Amniotic stem cell (primary cell): Measurements from ENCODE around the gene NRG2.

Experiments
- DNase-seq: peaks from one replicate; lab custom pipeline; 2025; lab: John Stamatoyannopoulos, UW

The NRG2 gene

DNA sequence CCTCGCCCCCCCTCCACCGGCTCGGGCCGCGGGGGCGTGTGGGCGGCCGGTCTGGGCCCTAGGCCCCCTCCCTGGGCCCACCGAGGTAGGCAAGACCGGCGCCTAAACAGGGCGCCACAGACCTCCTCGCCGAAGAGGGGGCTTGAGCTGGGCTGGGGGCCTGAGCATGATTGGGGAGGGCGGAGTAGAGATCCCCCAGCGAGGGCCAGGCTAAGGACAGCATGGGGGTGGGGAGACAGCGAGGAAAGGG, 138.6 kb downstream of the NRG2 start:
- no peak for DNase-seq

DNA sequence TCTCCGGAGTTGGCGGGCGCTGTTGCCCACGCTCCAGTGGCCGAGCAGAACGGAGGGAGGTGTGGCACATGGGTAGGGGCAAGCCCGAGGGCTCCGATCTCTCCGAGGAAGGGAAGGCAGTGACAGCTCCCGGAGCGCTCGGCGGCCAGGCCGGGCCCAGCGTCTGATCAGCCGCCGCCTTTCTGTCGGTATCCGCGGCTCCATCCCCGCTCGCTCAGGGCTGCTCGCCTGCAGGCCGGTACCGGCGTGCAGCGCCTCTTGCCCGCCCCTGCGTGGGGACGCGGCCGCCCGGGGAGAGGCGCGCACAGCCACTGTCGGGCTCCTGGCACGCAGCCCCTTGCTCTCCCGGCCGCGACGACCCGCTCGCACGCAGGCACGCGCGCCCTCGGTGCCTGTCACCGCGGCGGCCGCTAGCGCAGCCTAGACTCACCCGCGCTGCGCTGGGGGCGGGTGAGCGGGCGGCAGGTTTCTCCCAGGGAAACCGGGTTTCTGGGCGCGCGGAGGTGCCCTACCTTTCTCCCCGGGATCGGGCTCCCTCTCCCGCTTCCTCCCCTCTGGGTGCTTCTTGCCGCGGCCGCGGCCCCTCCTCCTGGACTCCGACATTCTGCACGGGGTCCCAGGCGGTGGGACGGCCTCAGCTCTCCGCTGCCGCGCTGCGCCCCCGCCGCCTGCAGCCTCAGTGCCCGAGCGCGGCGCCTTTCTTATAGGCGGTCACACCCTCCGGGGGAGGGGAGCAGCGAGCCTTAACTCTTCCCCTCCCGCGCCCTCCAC, 139.1 kb downstream of the NRG2 start:
- no peak for DNase-seq

DNA sequence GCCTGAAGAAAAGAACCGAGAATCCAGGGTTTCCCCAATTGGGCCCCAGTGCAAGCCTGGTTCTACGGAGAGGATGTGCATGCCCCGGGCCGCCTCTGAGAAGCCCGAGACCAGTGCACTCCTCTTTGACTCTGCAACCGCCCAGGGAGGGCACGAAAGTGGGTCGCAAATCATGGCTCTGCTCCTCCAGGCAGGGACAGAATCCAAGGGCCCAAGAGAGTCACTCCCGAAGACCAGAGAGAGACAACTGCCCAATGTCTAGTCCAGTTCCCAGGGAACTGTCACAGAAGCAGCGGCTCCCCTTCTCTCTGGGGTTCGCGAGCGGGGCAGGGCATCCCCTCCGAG, 139.7 kb downstream of the NRG2 start:
- no peak for DNase-seq

DNA sequence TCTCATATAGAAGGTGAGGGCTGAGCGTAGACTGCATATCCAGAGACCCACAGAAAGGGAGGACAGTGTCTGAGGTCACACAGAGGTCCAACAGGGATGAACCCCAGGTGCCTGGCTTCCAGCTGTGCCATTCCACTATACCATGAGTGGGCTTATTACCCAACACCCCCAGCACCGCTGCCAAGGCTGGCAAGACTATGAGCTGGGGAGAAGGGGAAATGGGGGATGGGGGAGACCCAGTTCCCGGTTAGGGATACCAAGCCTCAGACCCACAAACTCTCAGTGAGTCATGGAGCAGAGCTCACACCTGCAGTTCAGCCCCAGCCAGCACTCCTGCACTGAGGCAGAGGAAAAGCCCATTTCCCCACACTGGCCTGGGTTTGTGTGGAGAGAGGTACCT, 141.1 kb downstream of the NRG2 start:
- DNase-seq: no peak

DNA sequence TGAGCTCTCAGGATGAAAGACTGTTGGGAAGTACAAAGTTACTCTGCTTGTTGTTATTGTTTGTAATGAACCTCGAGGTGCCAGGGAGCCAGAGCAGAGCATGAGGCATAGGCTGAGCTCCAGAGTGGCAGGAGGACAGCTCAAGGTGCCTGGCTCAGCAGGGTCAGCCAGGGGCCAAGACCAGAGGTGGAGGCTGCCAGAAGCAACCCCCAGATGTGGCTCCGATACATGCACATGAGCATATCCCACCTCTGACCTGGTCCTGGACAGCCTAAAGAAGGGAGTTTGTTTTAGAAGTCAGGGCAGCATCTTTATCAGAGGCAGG, 141.9 kb downstream of the NRG2 start:
- no peak for DNase-seq

DNA sequence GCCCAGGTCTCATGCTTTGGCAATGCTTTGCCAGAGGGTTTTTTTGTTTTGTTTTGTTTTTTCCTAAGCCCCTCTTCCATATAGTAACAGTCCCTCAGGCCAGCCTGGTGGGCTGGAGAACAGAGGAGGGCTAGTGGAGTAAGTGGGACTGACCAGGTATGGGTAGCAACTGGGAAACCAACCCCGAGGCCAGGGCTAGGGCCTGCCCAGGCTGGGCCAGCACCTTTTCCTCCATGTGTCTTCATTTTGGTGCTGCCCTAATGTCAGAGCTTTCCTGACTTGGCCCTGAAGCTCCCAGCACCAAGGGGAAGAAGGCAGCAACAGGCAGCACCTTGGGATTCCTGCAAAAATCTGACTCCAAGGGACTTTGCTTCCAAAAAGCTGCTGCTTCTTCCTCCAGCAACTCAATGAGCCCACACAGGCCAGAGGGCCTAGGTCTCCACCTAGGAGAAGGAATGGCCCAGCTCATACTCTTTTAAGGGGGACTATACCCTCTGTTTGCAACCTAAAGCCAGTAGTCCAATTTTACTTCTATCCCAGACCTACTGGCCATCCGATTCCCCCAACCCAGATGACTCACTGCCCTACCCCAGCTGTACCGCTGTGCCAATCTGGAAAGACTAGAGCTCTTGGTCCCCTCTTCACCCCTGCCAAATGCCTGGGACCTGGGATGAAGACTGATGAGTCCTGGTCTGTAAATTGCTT, 142.4 kb downstream of the NRG2 start:
- no peak for DNase-seq

DNA sequence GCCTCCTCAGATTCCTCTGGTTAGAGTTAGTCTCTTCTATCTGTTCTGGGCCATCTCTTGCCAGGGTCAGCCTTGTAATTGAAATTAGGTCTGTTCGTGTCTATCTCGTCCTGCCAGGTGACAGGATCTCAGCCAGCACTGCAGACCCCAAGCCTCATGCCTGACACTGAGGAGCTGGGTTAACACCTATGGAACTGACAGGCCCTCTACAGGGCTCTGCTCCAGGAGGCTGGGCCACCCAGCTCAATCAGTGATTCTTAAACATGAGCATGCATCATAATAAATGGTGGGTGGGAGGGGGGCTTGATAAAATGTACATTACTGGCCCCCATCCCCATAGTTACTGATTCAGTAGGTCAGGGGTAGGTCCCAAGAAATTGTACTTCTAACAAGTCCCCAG, 144.1 kb downstream of the NRG2 start:
- DNase-seq: no peak

DNA sequence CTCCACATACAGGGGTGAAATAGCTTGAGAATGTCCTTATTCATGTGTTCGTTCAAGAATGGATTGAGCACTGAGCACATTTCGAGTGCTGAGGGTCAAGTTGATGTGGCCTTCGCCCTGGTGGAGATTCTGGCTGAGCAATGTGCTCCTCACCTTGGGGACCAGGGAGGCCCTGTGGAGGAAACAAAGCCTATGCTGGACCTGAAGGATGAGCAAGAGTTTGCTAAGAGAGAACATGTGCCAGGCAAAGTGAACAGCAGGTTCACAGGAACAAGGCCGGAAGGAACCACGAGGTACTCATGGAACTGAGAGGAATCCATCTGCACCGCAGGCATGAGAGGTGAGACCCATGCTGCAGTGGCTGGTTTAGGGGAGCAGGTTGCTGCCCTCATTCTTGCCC, 145.1 kb downstream of the NRG2 start:
- DNase-seq: no peak

DNA sequence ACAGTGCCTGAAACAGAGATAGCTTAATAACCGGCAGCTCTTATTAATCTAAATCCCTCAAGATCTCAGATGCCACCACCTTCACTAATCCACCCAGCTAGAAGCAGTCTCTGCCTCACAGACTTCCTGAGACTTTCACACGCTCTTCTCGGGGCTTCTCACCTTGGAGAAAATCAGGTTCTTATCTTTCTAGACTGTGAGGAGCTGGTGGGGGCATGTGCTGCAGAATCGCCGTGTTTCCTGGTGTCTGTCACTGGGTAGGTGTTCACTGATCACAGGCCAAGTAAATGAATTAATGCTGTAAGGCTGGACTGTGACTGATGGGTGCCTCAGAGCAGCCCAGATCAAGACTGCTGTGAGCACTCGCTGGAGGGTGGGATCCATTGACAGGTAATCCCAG, 145.8 kb downstream of the NRG2 start:
- no peak for DNase-seq

DNA sequence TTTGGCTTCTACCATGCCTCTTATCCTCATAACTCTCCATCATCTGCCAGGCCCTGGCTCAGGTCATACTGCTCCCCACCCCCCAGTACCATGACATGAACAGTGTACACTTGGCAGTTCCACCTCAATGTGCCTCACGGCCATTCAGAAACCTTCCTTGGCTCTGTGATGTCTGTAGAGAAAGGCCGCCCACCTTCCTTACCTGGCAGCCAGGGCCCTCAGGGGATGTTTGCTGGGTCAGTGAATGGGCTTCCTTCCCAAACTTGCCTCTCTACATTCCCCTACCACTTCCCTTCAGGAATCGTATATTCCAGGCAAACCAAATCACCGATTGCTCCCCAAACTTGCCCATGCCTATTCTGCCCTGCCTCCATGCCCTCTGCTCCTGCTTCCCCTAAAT, 146.4 kb downstream of the NRG2 start:
- no peak for DNase-seq

DNA sequence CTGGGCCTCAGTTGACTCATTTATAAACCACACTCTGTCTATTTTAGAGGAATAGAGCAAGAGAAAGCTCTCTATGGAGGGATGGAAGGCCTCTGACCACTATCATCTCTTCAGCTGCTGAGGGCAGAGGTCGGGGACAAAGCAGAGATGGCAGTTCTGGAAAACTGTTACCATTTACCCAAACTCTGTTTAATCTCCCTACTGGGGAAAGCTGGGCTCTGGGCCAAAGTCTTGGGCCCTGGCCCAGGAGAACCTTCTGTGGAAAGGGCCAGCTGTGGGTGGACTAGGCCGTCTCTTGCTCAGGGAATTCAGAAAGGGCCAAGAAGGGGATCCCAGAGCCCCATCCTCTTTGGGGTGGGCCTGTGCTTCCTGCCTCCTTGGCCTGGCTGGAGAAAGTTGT, 147.5 kb downstream of the NRG2 start:
- DNase-seq: no peak

DNA sequence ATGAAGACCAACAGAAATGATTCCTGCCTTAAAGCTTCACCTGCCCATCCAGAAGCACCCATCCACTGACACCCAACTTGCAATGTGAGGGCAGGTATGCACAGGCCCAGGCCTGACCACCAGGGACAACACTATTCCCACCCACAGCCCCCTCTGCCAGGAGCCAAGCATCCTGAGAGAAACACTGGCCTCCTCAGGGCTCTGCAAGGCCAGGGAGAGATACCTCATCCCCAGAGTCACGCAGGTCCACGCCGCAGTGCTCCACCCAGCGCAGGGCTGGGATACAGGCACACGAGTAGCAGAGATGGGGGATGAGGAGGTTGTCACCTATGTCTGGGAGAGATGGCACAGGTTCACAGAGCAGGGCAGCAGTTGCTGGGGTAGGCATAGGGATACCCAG, 148.1 kb downstream of the NRG2 start:
- DNase-seq: no peak

DNA sequence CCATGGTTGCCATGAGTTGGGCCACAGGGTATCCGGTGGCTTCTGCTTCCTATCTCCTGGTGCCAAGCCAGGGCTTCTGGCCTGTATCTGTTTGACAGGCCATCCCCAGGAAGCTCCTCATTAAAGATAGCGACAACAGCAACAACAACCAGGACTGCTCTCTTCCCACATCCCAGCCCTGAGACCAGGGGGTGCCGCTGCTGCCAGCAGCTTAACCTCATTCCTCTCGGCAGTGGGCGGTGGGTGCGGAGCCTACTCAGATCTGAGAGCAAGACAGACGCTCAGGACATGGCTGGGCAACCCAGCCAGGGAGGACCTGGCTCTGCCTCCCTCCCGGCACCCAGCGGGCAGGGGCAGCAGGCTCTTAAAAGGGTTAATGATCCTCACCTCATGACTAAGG, 149.2 kb downstream of the NRG2 start:
- DNase-seq: no peak

DNA sequence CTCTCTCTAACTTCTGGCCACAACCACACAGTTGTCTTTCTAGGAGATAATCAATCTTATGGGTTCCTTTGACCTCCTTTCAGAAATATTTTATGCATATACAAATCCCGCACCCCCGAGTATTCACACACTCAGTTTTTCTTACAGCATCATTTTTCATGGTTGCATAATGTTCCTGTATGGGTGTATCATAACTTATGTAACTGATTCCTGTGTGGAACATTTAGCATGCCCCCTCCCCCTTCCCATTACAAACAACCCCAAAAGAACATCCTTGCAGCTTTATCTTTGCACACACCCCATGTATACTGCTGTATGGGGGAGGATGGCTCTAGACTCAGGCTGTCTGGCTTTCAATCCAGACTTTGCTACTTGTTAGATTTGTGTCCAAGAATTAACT, 153.7 kb downstream of the NRG2 start:
- DNase-seq: no peak

DNA sequence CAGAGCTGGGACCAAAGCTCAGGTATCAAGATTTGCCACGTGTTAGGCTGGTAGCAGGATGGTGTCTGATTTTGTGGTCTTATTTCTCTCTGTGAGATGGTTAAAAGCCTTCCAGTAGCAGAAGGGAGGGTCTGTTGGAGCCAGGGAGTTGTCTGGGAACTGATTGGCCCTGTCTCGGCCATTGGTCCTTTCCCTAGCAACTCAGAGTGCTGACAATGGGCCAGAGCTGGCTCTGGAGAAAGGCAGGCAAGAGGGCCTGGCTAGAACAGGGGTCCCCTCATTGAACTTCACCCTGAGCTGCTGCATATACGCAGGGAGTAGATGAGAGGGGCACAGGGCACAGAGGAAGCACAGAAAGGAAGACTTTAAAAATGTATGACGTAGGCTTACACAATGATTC, 154.7 kb downstream of the NRG2 start:
- no peak for DNase-seq

DNA sequence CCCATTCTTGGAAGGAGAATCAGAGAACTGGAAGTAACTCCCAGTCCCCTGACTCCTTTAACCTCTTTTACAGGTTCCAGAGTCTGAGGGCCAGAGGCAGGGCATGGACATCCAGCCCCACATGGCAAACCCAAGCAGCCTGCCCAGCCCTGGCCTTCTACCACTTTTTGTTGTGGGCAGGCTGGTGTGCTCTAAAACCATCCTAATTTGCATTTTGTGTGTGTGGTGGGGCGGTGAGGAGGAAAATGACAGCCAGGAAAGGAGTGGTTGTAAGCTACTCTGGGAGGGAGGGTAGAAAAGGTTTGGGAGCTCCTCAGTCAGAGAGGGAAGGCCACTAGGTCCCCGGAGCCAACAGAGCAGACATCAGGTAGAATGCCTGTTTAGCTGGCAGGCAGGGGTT, 156.9 kb downstream of the NRG2 start:
- DNase-seq: no peak

DNA sequence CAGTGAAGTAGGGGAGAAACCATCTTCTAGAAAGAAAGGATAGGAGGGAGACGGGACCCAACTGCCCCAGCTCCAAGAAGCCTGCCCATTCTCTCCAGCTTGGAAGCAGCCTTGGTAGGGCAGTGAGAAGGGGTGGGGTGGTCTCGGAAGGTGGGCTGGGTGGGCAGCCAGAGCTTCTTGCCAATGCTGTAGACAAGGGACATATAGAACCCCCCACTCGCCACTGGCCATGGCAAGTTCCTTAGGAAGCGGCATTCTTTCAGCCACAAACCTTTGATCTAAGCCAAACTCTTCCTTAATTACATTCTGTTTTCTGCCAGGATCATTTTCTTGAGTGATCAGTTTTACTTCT, 157.3 kb downstream of the NRG2 start:
- DNase-seq: no peak

DNA sequence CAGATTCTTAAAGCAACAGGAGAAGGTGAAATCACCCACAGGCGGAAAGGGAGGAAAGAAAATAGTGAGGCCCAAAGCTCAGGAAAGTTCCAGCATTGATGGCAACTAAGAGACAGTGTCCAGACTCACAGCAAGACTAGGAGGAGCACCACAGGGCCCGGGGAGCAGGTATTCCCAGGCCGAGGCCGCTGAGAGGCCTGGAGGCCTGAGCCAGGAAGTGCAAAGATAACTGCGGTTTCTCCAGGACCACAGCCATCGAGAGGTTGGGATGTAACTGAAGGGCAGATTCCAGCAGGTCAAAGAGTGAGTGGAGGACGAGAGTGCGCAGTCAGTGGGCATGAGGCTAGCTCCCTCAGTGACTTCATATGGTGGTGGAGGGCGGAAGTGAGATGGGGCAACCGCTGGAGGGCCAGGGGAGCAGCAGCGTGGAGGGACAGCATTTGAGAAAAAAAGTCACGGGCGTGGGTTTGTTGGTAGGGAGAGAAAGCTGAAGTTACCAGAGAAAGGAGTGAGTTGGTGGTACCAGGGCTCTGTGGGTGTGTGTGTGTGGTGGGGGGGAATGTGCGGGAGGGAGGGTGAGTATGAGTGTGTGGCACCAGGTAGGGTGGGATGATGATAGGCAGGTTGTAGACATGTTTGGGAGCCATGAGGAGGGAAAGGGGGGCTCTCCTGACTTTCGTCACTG, 157.8 kb downstream of the NRG2 start:
- DNase-seq: no peak

DNA sequence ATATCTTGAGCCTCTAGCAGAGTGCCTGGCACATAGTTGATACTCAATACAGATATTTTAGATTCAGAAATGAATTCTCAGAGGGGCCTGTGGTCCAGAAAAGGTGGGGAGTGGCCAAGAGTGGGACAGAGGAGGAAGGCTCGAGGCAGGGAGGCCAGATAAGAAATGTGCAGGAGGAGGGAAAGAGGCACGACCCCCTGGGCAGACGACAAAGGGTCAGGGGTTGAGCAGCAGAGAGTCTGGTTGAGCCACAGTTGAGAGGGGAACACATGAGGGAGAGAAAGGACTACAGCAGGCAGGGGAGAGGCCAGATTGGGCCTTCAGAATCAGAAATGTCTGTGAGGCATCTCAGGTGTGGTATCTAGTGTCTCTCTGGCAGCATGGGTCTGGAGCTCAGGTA, 158.4 kb downstream of the NRG2 start:
- no peak for DNase-seq

DNA sequence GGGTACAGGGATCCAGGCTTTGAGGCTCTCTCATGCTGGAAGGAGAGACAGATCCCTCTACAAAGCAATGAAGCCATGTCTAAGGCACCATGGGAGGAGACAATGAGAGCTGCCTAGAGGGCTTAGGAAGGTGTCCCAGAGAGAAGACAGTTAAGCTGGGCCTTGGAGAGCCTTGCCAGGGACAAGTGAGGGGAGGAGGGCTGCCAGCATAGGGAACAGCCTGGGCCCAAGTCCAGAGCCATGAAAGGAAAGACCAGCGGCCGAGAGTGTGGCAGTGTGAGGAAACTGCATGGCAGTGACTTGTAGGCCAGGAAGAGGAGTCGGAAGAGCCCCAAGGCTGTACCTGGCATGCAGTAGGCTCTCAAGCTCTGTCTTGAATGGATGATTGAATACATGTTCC, 159.0 kb downstream of the NRG2 start:
- DNase-seq: no peak

DNA sequence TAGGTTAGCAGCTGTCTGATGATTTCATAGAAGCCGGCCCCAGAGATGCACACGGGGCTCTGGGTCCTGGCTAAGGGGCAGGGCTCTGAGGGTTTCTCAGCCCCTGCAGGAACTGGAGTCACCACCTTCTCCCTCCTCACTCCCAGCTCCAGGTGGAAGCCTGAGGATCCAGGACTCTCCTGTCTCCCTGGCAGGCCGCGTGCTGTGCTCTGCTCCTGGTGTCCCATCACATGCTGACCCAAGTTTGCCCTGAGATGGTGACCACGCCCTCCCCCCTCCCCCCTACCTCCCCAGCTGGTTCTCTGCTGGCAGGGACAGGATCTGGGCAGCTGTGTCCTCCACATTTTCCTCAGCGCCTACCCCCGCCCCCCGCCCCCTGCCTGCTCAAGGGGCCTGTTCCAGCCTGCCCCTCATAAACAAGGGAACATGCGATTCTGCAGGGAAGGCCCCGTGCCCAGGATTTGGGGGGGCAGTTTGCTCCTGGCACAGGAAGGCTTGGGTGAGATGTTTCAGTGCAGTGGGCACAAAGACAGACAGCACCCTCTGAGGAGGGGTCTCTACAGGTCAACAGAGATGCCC, 160.0 kb downstream of the NRG2 start:
- no peak for DNase-seq

DNA sequence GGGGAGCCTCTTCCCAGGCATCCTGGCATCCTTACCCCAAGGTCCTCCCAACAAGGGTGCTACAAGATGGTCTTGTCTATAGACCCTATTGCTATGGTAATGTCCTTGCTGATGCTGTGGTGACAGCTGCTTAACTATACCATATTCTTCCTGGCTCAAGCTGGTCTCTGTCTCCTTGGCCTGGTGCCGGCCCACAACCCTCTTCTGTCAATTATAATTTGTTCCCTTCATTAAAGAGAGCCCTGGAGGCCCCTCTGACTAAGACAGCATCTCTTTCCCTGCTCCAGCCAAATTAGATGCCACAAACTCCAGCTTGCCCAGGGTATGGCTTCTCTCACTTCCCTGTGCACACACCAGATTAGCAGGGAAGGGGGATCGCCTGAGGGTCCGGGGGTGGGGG, 160.8 kb downstream of the NRG2 start:
- no peak for DNase-seq

DNA sequence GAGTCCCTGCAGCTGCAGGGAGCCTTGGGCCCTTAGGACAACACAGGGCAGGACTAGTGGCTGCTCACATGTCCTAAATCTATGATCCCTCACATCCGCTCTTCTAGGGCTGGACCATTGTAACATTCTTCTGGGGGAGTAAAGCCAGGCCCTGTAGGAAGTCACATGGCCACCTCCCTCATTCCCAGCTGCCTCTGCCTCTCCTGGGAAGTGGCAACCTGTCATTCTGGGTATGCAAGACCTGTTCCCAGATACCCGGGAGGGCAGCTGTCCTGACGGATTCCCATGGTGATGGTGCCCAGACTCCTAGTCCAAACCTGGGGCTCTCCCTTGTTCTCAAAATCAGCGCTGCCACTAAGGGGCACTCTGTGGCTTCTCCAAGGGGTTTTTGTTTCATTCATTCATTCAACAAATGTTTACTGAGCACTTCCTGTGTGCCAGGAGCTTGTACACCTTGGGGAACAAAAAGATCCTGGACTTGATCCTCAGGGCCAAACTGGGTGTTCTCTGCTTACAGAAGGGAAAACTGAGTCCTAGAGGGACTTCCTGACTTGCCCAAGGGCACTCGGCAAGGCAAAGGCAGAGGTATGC, 161.9 kb downstream of the NRG2 start:
- no peak for DNase-seq
